ENCODE results near the gene ANXA11.

GRCh38 chr10:80122746-80123145, 82.6 kb downstream of the ANXA11 start:
- TF ChIP-seq CTCF (IDR thresholded peaks at IDR 0.05) (no peak), POLR2A (IDR thresholded peaks at IDR 0.05) (no peak)
